ENCODE results near the gene PPP6R3. TPM values are rescaled to one million over a fixed set of nuclear protein-coding genes. Genes with fewer than 3 reads are reported as not detected.

PPP6R3 gene
- total and polyA plus RNA-seq, 2 donors (not counting 3 experiments of a cell fraction or from before 2014, with no cell fraction given): 31.7 to 98.8 TPM

DNA sequence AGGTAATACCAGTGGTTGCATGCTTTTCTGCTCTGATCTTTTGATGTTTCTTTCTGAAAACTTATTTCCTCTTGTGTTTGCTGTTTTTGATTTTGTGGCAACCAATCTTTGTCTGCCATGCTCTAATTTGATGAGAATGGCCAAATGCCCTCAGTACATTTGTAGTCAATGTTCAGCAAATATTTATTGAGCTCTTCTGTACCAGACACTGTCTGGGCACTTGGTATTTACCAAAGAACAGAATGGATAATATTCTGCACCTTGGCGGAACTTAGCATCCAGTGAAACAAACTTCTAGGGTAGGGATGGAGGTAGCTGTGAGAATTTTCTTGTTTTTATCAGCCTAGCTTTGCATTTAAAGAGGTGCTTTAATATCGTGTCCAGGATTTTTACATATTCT lies 19.6 kb downstream of the PPP6R3 start:
- Histone ChIP-seq H3K9me3 (replicated peaks; ENCODE audit: control insufficient read depth, insufficient read depth, low read length) (no peaks in the 10 kb centered on the region), H3K36me3 (ENCODE audit: control insufficient read depth in 2 of 2, extremely low read depth in 1 of 2, insufficient read depth in 2 of 2, low read length in 2 of 2) (no peaks in the 10 kb centered on the region), H3K27me3 (ENCODE audit: control insufficient read depth in 2 of 2, insufficient read depth in 2 of 2, low read length in 2 of 2) (no peaks in the 10 kb centered on the region), H3K9ac (replicated peaks; ENCODE audit: extremely low read depth, insufficient read depth, low read length) (no peak overlapping the region), H3K4me1 (ENCODE audit: control insufficient read depth, extremely low read depth, insufficient read depth, low read length) (no peaks in the 10 kb centered on the region), H4K20me1 (replicated peaks; ENCODE audit: control insufficient read depth, extremely low read depth, insufficient read depth, low read length) (peaks cover 27% of the 10 kb centered on the region), H3K79me2 (ENCODE audit: control insufficient read depth, insufficient read depth, low read length) (peaks cover 91% of the 10 kb centered on the region), H2AFZ (ENCODE audit: low read depth, low read length) (no peak overlapping the region), H3K4me3 (replicated peaks in 1 of 3; ENCODE audit: insufficient read depth in 1 of 3, low read depth in 1 of 3, low read length in 3 of 3) (no peak overlapping the region), H3K4me2 (ENCODE audit: insufficient read depth, low read length) (no peak overlapping the region), H3K27ac (ENCODE audit: insufficient read depth, low read depth, low read length) (no peak overlapping the region), H3K9me1 (replicated peaks; ENCODE audit: control insufficient read depth, extremely low read depth, insufficient read depth, low read length) (peaks cover 3% of the 10 kb centered on the region)
- ChIA-PET POLR2A (no interaction called here), CTCF (no interaction called here)
- no TSS peak for BruUV-seq (replicated peaks)
- DNase-seq (ENCODE audit: low read depth, low spot score) (no peak), FAIRE-seq (no peak)
- dilution Hi-C loops (cut with MboI; ENCODE audit: extremely low pct_ligation_motif_present, low sequenced_read_pairs) (no loop called here), intact Hi-C loops (cut with micrococcal nuclease) (no loop called here)
- TF ChIP-seq POLR2A (IDR thresholded peaks at IDR 0.05; ENCODE audit: low read depth, low read length) (no peak), FOS (IDR thresholded peaks at IDR 0.05; ENCODE audit: borderline replicate concordance, insufficient read depth, low read length) (no peak), JUN (IDR thresholded peaks at IDR 0.05; ENCODE audit: borderline replicate concordance, insufficient read depth, insufficient read length, low read depth) (no peak), POLR2AphosphoS5 (IDR thresholded peaks at IDR 0.05; ENCODE audit: insufficient read depth, low read depth, low read length) (no peak), EZH2 (IDR thresholded peaks at IDR 0.05; ENCODE audit: borderline replicate concordance, low read depth, low read length, severe bottlenecking) (no peak), GATA2 (IDR thresholded peaks at IDR 0.05; ENCODE audit: insufficient read depth, insufficient read length, low read depth, low read length) (no peak), MYC (IDR thresholded peaks at IDR 0.05; ENCODE audit: low read depth, low read length) (no peak)
- TF ChIP-seq, protein P1, sequence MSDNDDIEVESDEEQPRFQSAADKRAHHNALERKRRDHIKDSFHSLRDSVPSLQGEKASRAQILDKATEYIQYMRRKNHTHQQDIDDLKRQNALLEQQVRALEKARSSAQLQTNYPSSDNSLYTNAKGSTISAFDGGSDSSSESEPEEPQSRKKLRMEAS (IDR thresholded peaks at IDR 0.05; ENCODE audit: insufficient read depth, insufficient read length): no peak
- TF ChIP-seq, protein P2, sequence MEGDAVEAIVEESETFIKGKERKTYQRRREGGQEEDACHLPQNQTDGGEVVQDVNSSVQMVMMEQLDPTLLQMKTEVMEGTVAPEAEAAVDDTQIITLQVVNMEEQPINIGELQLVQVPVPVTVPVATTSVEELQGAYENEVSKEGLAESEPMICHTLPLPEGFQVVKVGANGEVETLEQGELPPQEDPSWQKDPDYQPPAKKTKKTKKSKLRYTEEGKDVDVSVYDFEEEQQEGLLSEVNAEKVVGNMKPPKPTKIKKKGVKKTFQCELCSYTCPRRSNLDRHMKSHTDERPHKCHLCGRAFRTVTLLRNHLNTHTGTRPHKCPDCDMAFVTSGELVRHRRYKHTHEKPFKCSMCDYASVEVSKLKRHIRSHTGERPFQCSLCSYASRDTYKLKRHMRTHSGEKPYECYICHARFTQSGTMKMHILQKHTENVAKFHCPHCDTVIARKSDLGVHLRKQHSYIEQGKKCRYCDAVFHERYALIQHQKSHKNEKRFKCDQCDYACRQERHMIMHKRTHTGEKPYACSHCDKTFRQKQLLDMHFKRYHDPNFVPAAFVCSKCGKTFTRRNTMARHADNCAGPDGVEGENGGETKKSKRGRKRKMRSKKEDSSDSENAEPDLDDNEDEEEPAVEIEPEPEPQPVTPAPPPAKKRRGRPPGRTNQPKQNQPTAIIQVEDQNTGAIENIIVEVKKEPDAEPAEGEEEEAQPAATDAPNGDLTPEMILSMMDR (IDR thresholded peaks at IDR 0.05; ENCODE audit: extremely low read depth in 1 of 2, insufficient read depth in 1 of 2, low read depth in 1 of 2, low read length in 2 of 2): no peak

Measured in endothelial cell of umbilical vein (primary cell).